SH-SY5Y (cell line): ENCODE results near the gene POGK.

Experiments
- GATA2 ChIP-seq: IDR thresholded peaks from 2 replicates; pipeline ENCODE4 v1.6.1; 2011; ENCODE audit warnings: mild to moderate bottlenecking, low read depth, low read length
- GATA3 ChIP-seq: IDR thresholded peaks from 2 replicates; pipeline ENCODE4 v1.6.1; 2011; ENCODE audit warnings: low read depth, mild to moderate bottlenecking, low read length, moderate library complexity

GRCh38 chr1:166895766-166896165 is 56.5 kb downstream of the POGK start:
- TF ChIP-seq GATA2 (no peak), GATA3 (no peak)
